Iris pigment epithelial cell (primary cell): Measurements from ENCODE around the gene KRTAP5-5.
"Not testable (repeated sequence)": the region's sequence is repeated elsewhere in the genome, so short reads cannot be mapped to it uniquely, and the experiment has no call there.

Source experiments
- DNase-seq: peaks from one replicate; pipeline ENCODE4 v3.0.0-alpha.2; 2011; ENCODE audit warnings: low read depth

Gene KRTAP5-5

GRCh38 chr11:1642288-1643145 is 12.9 kb downstream of the KRTAP5-5 start:
- DNase-seq, result no peak

DNA sequence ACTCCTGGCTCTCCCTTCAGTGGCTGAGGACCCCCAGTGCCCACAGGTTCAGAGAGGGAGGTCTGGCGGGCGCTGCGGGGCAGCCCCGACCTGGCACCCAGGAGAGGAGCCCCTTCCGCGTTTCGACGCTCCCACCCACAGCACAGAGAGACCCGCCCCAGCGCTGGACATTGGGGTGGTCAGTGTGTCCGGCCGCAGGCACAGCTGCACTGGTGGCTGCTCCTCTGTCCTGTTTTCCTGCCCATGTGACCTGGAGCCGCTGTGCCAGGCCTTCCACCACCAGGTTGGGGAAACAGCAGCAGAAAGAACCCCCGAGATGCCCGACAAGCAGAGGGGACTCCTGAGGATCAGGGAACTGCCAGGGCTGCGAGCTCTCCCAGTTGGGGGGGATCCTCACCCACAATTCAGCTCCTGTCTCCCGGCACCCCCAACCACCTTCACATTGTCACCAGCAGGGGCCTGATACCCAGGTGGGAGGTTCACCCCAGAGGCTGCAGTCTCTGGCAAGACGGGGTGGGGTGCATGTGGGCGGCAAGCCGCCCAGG is 13.6 kb downstream of the KRTAP5-5 start:
- DNase-seq, result no peak

- DNase-seq, result no peak
These were observed 15.2 kb downstream of the KRTAP5-5 start for GRCh38 chr11:1644601-1645356.

DNA sequence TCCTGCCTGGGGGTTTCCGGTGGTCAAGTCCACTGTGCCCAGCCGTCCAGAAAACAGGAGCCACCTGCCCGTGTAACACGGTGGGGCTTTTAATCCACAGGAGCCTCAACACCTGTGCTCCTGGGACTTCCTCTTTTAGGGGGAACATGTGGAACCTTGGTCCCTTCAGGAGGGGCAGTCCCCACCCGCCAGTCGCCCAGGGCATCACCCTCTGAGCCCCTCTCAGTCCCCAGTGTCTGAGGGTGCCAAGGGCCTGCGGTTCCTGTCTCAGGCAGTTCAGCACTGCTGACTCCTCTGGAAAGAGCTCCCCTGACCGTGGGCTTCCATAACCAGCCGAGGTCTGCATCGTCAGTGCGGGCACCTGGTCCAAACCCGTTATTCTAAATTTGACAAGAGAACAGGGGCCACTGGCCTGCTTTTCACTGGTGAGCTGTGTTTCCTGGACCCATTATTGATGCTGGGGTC is 15.8 kb downstream of the KRTAP5-5 start:
- no peak for DNase-seq

DNA sequence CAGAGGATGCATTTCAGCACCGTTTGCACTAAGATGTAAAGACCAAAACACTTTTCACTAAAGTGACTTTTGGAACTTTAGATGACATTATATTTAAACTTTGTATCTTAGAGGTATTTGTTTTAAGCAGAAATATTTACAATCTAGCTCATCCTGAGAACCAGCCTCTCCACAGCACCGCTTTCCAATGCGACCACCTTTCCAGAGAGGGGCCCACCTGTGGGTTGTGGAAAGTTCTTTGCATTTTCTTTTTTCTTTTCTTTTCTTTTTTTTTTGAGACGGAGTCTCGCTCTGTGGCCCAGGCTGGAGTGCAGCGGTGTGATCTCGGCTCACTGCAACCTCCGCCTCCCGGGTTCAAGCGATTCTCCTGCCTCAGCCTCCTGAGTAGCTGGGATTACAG is 17.0 kb downstream of the KRTAP5-5 start:
- not testable (repeated sequence) for DNase-seq

- no peak for DNase-seq
These were observed 18.5 kb downstream of the KRTAP5-5 start for GRCh38 chr11:1647901-1648652.

DNA sequence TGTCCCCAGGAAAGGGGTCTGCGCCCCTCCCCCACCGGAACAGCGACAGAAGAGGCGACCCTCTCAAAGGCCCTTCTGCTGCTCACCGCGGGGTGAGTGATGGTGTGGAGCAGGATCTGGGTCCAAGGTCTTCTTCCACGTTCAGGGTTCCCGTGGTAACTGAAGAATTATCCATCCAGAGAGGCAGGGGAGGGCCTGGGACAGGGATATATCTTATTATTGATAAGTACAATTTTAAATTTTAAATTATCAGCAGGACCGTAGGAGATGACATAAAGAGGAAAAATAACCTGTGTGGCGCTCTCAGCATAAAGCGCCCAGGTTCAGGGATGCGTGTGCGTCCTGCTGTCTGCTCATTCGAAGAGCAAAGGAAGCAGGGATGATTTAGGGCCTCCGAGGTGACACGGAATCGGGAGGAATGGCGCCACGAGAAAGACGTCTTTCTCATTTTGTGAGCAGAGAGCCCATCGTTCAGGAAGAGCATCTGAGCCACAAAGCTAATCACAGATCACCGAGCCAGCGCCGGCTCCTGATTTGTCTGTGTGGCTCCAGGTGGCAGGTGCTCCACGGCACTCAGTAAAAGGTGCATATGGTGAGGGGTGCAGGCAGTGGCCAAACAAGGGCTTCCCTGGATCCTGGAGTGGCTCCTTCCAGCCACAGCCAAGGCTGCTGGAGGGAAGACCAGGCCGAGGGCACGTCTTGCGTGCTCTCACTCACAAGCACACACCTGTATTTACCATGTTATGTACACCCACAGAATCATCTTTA is 19.3 kb downstream of the KRTAP5-5 start:
- no peak for DNase-seq

DNA sequence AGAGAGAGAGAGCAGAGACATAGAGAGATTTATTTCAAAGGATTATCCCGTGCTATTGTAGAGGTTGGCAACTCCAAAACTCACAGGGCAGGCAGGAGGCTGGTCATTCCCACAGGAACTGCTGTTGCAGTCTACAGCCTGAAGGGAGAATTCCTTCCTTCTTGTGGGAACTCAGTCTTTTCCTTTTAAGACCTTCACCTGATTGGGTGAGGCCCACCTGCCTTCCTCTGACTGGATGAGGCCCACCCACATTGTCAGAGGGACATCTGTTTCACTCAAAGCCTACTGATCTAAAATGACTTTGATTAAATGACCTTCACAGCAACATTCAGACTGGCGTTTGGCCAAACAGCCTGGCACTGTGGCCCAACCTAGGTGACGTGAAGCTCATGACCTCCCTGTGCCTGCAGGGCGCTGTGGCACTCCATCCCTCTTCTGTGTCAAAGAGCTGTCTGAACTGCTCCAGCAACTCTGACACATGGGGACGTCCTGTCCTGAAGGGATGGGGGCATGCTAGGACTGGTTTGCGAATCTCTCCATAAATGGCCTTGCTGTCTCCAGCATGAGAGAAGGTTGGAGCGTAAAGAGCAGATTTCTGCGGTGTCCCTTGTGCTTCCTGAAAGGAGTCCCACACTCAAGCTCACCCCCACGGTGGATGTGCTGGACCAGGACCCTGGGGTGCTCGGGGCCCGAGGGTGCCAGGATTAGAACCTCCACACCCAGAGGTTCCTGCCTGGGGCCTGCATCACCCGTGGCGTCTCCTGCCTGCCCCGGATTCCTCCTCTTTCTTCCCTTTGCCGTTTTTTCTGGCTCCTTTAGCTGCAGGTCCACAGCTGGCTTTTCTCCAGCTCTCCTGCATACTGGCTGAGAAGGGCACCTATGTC is 20.7 kb downstream of the KRTAP5-5 start:
- DNase-seq, result no peak

GRCh38 chr11:1650918-1651262 is 21.3 kb downstream of the KRTAP5-5 start:
- no peak for DNase-seq

DNA sequence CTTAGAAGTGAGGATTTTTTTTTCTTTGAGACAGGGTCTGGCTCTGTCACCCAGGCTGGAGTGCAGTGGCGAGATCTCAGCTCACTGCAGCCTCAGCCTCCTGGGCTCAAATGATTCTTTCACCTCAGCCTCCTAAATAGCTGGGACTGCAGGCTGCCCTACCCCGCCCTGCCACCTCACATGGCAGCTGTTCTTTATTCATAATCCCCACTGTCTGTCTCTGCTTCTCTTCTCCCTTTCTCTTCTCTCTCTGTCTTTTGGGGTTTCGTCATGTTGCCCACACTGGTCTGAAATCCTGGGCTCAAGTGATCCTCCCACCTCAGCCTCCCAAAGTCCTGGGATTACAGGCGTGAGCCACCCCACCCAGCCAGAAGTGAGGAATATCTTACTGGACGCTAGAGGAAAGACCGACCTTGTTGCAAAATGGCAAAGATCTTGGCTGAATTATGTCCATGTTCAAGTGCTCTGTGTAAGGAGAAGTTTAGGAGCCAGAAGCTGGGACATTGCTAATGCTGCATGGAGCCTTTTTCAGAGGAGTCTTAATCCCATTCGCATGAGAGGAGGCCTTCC is 21.9 kb downstream of the KRTAP5-5 start:
- DNase-seq, result no peak

GRCh38 chr11:1652026-1652425 is 22.5 kb downstream of the KRTAP5-5 start:
- no peak for DNase-seq

GRCh38 chr11:1652442-1652770 is 22.8 kb downstream of the KRTAP5-5 start:
- DNase-seq, result no peak

GRCh38 chr11:1652771-1653540 is 23.4 kb downstream of the KRTAP5-5 start:
- DNase-seq, result peak; percentile 37

DNA sequence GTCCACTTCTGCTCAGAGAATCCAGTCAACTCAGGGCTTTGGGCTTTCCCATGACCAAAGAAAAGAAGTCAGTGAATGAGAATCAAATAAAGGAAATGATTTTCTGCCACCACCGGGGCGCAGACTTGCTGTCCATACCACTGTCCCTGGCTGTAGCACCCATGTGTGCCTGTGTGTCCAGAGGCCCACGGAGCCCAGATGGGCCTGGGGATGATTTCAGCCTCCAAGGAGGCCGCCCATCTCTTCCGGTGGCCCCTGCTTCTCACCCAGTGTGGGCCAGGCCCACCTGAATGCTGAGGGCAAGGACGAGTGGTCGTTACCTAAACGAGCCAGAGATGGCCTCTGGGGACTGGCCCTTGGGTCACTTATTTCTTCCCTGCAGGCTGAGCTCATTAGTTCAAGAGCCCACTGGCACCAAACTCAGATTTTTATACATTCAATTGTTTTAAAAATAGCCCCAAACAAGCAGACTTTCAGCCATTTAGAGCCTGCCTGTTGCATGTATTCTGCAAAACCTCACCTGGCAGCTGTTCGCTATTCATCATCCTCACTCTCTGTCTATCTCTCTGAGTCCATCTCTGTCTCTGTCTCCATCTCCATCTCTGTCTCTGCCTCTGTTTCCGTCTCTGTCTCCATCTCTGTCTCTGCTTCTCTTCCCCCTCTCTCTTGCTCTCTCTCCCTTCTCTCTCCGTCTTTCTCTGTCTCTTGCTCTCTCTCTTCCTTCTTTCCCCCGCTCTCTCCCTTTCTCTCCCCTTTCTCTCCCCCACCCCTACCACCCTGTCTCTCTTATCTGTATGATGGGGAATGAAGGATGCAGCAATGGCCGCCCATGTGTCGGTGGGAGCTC is 24.2 kb downstream of the KRTAP5-5 start:
- DNase-seq, result no peak

GRCh38 chr11:1654388-1655167 is 25.0 kb downstream of the KRTAP5-5 start:
- no peak for DNase-seq

- DNase-seq, result no peak
These were observed 25.8 kb downstream of the KRTAP5-5 start for GRCh38 chr11:1655168-1656060.

- DNase-seq, result no peak
These were observed 26.5 kb downstream of the KRTAP5-5 start for GRCh38 chr11:1656061-1656441.
